HG02588 (cell line): ENCODE measurements around the gene SMKR1.
A peak's percentile ranks its signal among the peaks of the same experiment; 100 is the strongest.
"Not testable (repeated sequence)": the region's sequence is repeated elsewhere in the genome, so short reads cannot be mapped to it uniquely, and the experiment has no call there.

Experiments
- ATAC-seq: cut with Tn5 transposase; IDR thresholded peaks from one replicate; pipeline ENCODE4 v1.9.1; 2021; ENCODE audit warnings: mild to moderate bottlenecking, moderate library complexity; ENCODE audit not compliant: unreplicated experiment

Gene SMKR1

GRCh38 chr7:129481376-129481775 is 21.0 kb upstream of the SMKR1 start:
- ATAC-seq = not testable (repeated sequence)

- ATAC-seq = no peak
Measured at GRCh38 chr7:129482781-129483180, 19.6 kb upstream of the SMKR1 start.

GRCh38 chr7:129489491-129489890 is 12.8 kb upstream of the SMKR1 start:
- ATAC-seq = no peak

GRCh38 chr7:129492391-129492790 is 9.9 kb upstream of the SMKR1 start:
- no peak for ATAC-seq

- ATAC-seq = no peak
Measured at GRCh38 chr7:129493555-129493954, 8.8 kb upstream of the SMKR1 start.

GRCh38 chr7:129494041-129494440 is 8.3 kb upstream of the SMKR1 start:
- peak; percentile 74 for ATAC-seq

- ATAC-seq = no peak
Measured at GRCh38 chr7:129495987-129496386, 6.3 kb upstream of the SMKR1 start.

GRCh38 chr7:129496653-129497052 is 5.7 kb upstream of the SMKR1 start:
- ATAC-seq = no peak

- no peak for ATAC-seq
Measured at GRCh38 chr7:129497156-129497555, 5.2 kb upstream of the SMKR1 start.

- no peak for ATAC-seq
Measured at GRCh38 chr7:129498021-129498420, 4.3 kb upstream of the SMKR1 start.

- ATAC-seq = no peak
Measured at GRCh38 chr7:129499999-129500398, 2.3 kb upstream of the SMKR1 start.

- peak; percentile 13 for ATAC-seq
Measured at GRCh38 chr7:129502708-129503685, 666 bp downstream of the SMKR1 start.

- ATAC-seq = no peak
Measured at GRCh38 chr7:129503725-129504124, 1.4 kb downstream of the SMKR1 start.

- ATAC-seq = no peak
Measured at GRCh38 chr7:129512192-129512591, 9.9 kb downstream of the SMKR1 start.

- ATAC-seq = no peak
Measured at GRCh38 chr7:129513546-129513945, 11.2 kb downstream of the SMKR1 start.

- no peak for ATAC-seq
Measured at GRCh38 chr7:129514683-129515082, 12.4 kb downstream of the SMKR1 start.

GRCh38 chr7:129515381-129515780 is 13.1 kb downstream of the SMKR1 start:
- no peak for ATAC-seq

- no peak for ATAC-seq
Measured at GRCh38 chr7:129517931-129518330, 15.6 kb downstream of the SMKR1 start.

GRCh38 chr7:129519464-129519863 is 17.1 kb downstream of the SMKR1 start:
- ATAC-seq = no peak

GRCh38 chr7:129522088-129522970 is 20.0 kb downstream of the SMKR1 start:
- ATAC-seq = no peak

- ATAC-seq = no peak
Measured at GRCh38 chr7:129522971-129523340, 20.6 kb downstream of the SMKR1 start.

GRCh38 chr7:129523924-129524323 is 21.6 kb downstream of the SMKR1 start:
- ATAC-seq = no peak
